Adrenal gland (tissue), 5 donors: ENCODE measurements around the gene PARVB.

Source experiments
- POLR2A ChIP-seq, 2 donors: fragments of 450-650 bp; IDR thresholded peaks; one replicate each; pipeline ENCODE4 v1.6.1; 2017; ENCODE audit warnings: antibody characterized with exemption in 2 of 2, mild to moderate bottlenecking in 2 of 2, moderate library complexity in 1 of 2
- TF ChIP-seq, protein P1 (sequence below), 6 experiments: fragments of 450-650 bp in 4 of 6; fragments of 200-600 bp in 2 of 6; sonication (generic) in 1 of 6; IDR thresholded peaks; 1 replicate in 5 of 6; 2 replicates in 1 of 6; pipeline versions ENCODE4 v1.5.1 to v1.8.0; 2016 to 2021; ENCODE audit warnings: antibody characterized with exemption in 6 of 6, mild to moderate bottlenecking in 2 of 6, moderate library complexity in 1 of 6
- donor health status: DM: no; HTN: no; CAD: no.

DNA sequence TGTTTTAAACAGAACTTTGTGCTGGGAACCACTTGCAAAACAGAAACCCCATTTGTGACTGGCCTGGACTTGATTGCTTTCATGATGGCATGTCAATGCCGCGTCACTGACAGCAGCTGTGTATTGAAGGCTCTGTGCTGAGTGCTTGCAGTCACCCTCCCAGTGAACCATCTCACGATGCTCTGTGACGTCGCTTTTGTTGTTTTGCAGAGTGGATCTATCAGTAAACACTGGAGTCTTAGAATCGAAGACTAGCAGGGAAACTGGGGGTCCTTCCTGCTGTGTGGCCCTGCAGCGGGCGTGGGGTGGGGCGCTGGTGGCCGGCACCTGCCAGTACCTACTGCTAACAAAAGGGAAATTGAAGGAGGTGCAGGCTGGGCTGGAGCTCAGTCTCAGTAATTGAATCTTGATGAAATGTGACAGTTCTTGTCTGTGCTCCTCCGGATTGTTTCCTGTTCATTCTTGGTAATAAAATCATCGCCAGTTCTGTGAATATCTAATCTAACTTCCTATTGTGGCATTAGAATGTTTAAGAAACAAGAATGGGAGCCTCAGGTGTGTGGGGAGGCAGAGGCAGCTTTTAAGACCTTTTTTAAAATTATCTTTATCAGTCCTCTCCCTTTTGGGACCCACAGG, 106.1 kb downstream of the PARVB start:
- TF ChIP-seq, protein P1, sequence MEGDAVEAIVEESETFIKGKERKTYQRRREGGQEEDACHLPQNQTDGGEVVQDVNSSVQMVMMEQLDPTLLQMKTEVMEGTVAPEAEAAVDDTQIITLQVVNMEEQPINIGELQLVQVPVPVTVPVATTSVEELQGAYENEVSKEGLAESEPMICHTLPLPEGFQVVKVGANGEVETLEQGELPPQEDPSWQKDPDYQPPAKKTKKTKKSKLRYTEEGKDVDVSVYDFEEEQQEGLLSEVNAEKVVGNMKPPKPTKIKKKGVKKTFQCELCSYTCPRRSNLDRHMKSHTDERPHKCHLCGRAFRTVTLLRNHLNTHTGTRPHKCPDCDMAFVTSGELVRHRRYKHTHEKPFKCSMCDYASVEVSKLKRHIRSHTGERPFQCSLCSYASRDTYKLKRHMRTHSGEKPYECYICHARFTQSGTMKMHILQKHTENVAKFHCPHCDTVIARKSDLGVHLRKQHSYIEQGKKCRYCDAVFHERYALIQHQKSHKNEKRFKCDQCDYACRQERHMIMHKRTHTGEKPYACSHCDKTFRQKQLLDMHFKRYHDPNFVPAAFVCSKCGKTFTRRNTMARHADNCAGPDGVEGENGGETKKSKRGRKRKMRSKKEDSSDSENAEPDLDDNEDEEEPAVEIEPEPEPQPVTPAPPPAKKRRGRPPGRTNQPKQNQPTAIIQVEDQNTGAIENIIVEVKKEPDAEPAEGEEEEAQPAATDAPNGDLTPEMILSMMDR (IDR thresholded peaks at IDR 0.05) = no peak
- no peak for TF ChIP-seq POLR2A (IDR thresholded peaks at IDR 0.05)
